K562 (cell line): Measurements from ENCODE around the gene SYT17. TPM values are rescaled to one million over a fixed set of nuclear protein-coding genes. Genes with fewer than 3 reads are reported as not detected.

ENCODE experiments used
- ATAC-seq: fragments of 200-7000 bp; cut with Tn5 transposase; 3 replicates; pipeline ENCODE4 v1.9.1; 2020; ENCODE audit warnings: moderate library complexity
- BruUV-seq: library from RNA; stranded (reverse); fragments of 400-500 nt; replicated peaks from 2 replicates; lab custom pipeline; 2021; lab: Mats Ljungman, UMichigan
- CTCF ChIA-PET: fragments of 300-600 bp; formaldehyde crosslinking; extraction: SDS; loops from one replicate; lab custom pipeline; 2021; ENCODE audit warnings: low intra/inter-chr PET ratio; lab: Yijun Ruan, JAX
- POLR2A ChIA-PET: fragments of 300-600, 350-650 bp; sonication (Branson Sonifier 250); formaldehyde crosslinking; extraction: SDS; loops from one replicate; lab custom pipeline; 2021; ENCODE audit warnings: antibody characterized with exemption, inconsistent platforms; lab: Yijun Ruan, JAX
- DNase-seq, 4 experiments: peaks; one replicate each; pipeline versions ENCODE4 v3.0.0 to v3.0.0-alpha.2; 2011 to 2018; ENCODE audit warnings: low spot score in 3 of 4, mixed read lengths in 3 of 4; ENCODE audit errors: extremely low read depth in 1 of 4
- FAIRE-seq: peaks from 2 replicates; lab custom pipeline; 2011; peaks lifted over from hg19 to GRCh38; lab: Jason Lieb, UNC
- H2AFZ ChIP-seq: 2 replicates; pipeline ENCODE4 v1.6.0; 2011; ENCODE audit warnings: low read depth, low read length, control low read depth, inconsistent platforms
- H3K27ac ChIP-seq: fragments of 200-600 bp; 3 replicates; pipeline ENCODE4 v1.8.0; 2011; ENCODE audit warnings: low read depth, mild to moderate bottlenecking, control low read depth, inconsistent platforms, low read length, moderate library complexity, mixed read lengths; ENCODE audit errors: extremely low read depth
- H3K27me3 ChIP-seq, 2 experiments: fragments of 300-600 bp in 1 of 2; 2 replicates in 1 of 2; 3 replicates in 1 of 2; pipeline versions ENCODE4 v1.6.0 to v1.8.0; 2011; ENCODE audit warnings: inconsistent platforms in 2 of 2, low read length in 2 of 2, mild to moderate bottlenecking in 1 of 2, mixed read lengths in 1 of 2, moderate library complexity in 1 of 2; ENCODE audit not compliant: control insufficient read depth in 2 of 2, insufficient read depth in 2 of 2
- H3K36me3 ChIP-seq: fragments of 300-600 bp; 3 replicates; pipeline ENCODE4 v1.8.0; 2011; ENCODE audit warnings: mild to moderate bottlenecking, low read length, inconsistent platforms; ENCODE audit not compliant: control insufficient read depth, insufficient read depth
- H3K4me1 ChIP-seq, 2 experiments: fragments of 200-600 bp in 1 of 2; replicated peaks in 1 of 2; 2 replicates in 1 of 2; 3 replicates in 1 of 2; pipeline versions ENCODE4 v1.5.1 to v1.8.0; 2011; ENCODE audit warnings: inconsistent platforms in 2 of 2, low read length in 2 of 2, mild to moderate bottlenecking in 1 of 2, mixed read lengths in 1 of 2, moderate library complexity in 1 of 2; ENCODE audit not compliant: control insufficient read depth in 2 of 2, insufficient read depth in 2 of 2
- H3K4me2 ChIP-seq: 2 replicates; pipeline ENCODE4 v1.6.1; 2011; ENCODE audit warnings: low read length, control low read depth, inconsistent platforms, mixed read lengths; ENCODE audit not compliant: insufficient read depth
- H3K4me3 ChIP-seq: fragments of 200-600 bp; sonication (generic), shearing (Covaris generic); 2 replicates; pipeline ENCODE4 v1.5.1; 2016; ENCODE audit warnings: control low read depth, inconsistent platforms
- H3K79me2 ChIP-seq: fragments of 200-600 bp; 3 replicates; pipeline ENCODE4 v1.8.0; 2011; ENCODE audit warnings: low read length, inconsistent platforms; ENCODE audit not compliant: control insufficient read depth, insufficient read depth
- H3K9ac ChIP-seq, 2 experiments: 2 replicates each; pipeline versions ENCODE4 v1.6.0 to v1.6.1; 2011; ENCODE audit warnings: low read depth in 2 of 2, low read length in 2 of 2, control low read depth in 1 of 2, inconsistent platforms in 1 of 2, mild to moderate bottlenecking in 1 of 2, mixed read lengths in 1 of 2; ENCODE audit not compliant: insufficient read depth in 1 of 2
- H3K9me1 ChIP-seq: one replicate; pipeline ENCODE4 v1.6.0; 2011; ENCODE audit warnings: inconsistent platforms, mild to moderate bottlenecking, low read length, moderate library complexity; ENCODE audit not compliant: control insufficient read depth, insufficient read depth
- H3K9me3 ChIP-seq: replicated peaks from 2 replicates; pipeline ENCODE4 v1.5.1; 2011; ENCODE audit warnings: low read depth, low read length, inconsistent platforms; ENCODE audit not compliant: control insufficient read depth, insufficient read depth
- H4K20me1 ChIP-seq: replicated peaks from 2 replicates; pipeline ENCODE4 v1.6.1; 2011; ENCODE audit warnings: low read length, inconsistent platforms, mixed read lengths; ENCODE audit not compliant: control insufficient read depth, insufficient read depth
- ARNT ChIP-seq, 2 experiments: fragments of 450-650 bp; IDR thresholded peaks; 2 replicates each; pipeline ENCODE4 v1.6.1; 2016; ENCODE audit warnings: mild to moderate bottlenecking in 1 of 2
- CBX3 ChIP-seq, 2 experiments: IDR thresholded peaks; 1 replicate in 1 of 2; 2 replicates in 1 of 2; pipeline ENCODE4 v1.6.1; 2012; ENCODE audit warnings: inconsistent platforms in 2 of 2, low read length in 2 of 2, borderline replicate concordance in 1 of 2, control low read depth in 1 of 2
- CCAR2 ChIP-seq: fragments of 200-400 bp; formaldehyde crosslinking; IDR thresholded peaks from 2 replicates; pipeline ENCODE4 v1.6.1; 2017; ENCODE audit warnings: mild to moderate bottlenecking, low read depth, low read length
- DACH1 ChIP-seq: fragments of 450-650 bp; IDR thresholded peaks from 2 replicates; pipeline ENCODE4 v1.6.1; 2018; ENCODE audit not compliant: partially characterized antibody
- ETS2 ChIP-seq: IDR thresholded peaks from 2 replicates; pipeline ENCODE4 v1.6.1; 2016; ENCODE audit warnings: borderline replicate concordance, missing genetic modification characterization, mild to moderate bottlenecking, moderate library complexity, missing compliant biosample characterization; ENCODE audit not compliant: poor library complexity, severe bottlenecking
- FOXM1 ChIP-seq, 2 experiments: fragments of 450-650 bp in 1 of 2; sonication (generic) in 1 of 2; formaldehyde crosslinking in 1 of 2; IDR thresholded peaks; 2 replicates each; pipeline versions ENCODE4 v1.6.1 to v1.9.0; 2017 to 2022; ENCODE audit warnings: low read depth in 2 of 2, mild to moderate bottlenecking in 2 of 2, missing genetic modification reagents in 1 of 2, moderate library complexity in 1 of 2
- GATAD2A ChIP-seq: fragments of 450-650 bp; IDR thresholded peaks from 2 replicates; pipeline ENCODE4 v1.6.1; 2017
- POLR2A ChIP-seq: fragments of 450-650 bp; conservative IDR thresholded peaks from 2 replicates; pipeline ENCODE4 v1.6.1; 2016
- POU5F1 ChIP-seq: fragments of 150-350 bp; IDR thresholded peaks from 2 replicates; pipeline ENCODE4 v1.6.1; 2014; ENCODE audit warnings: borderline replicate concordance, low read length, low read depth, mild to moderate bottlenecking; ENCODE audit not compliant: partially characterized antibody
- RB1 ChIP-seq: fragments of 450-650 bp; IDR thresholded peaks from 2 replicates; pipeline ENCODE4 v1.6.1; 2017; ENCODE audit warnings: low read depth, mild to moderate bottlenecking
- RBFOX2 ChIP-seq: fragments of 200-400 bp; formaldehyde crosslinking; IDR thresholded peaks from 2 replicates; pipeline ENCODE4 v1.6.1; 2017; ENCODE audit warnings: low read depth, mild to moderate bottlenecking, low read length, moderate library complexity
- SNRNP70 ChIP-seq: fragments of 200-400 bp; formaldehyde crosslinking; optimal IDR thresholded peaks from 2 replicates; pipeline ENCODE3; 2017; ENCODE audit warnings: low read depth, low read length
- THRA ChIP-seq: fragments of 450-650 bp; IDR thresholded peaks from 2 replicates; pipeline ENCODE4 v1.6.1; 2017; ENCODE audit warnings: mild to moderate bottlenecking, moderate library complexity
- ZBTB17 ChIP-seq: fragments of 450-650 bp; formaldehyde crosslinking; IDR thresholded peaks from 2 replicates; pipeline ENCODE4 v1.4.0; 2020; ENCODE audit warnings: mild to moderate bottlenecking
- ZEB2 ChIP-seq: fragments of 450-650 bp; IDR thresholded peaks from 2 replicates; pipeline ENCODE4 v1.6.1; 2016
- ZFP30 ChIP-seq: fragments of 250-450 bp; sonication (Bioruptor Pico); IDR thresholded peaks from 2 replicates; pipeline ENCODE4 v1.8.0; 2022; ENCODE audit warnings: moderate library complexity, mild to moderate bottlenecking, inconsistent platforms, borderline replicate concordance
- ZKSCAN1 ChIP-seq: fragments of 150-350 bp; IDR thresholded peaks from 2 replicates; pipeline ENCODE4 v1.6.1; 2016; ENCODE audit warnings: low read depth, low read length
- ZNF584 ChIP-seq: fragments of 200-800 bp; sonication (Bioruptor generic); IDR thresholded peaks from 2 replicates; pipeline ENCODE4 v1.6.1; 2016; ENCODE audit warnings: low read depth, mild to moderate bottlenecking, missing genetic modification characterization, missing compliant biosample characterization
- ZNF785 ChIP-seq: fragments of 250-450 bp; sonication (Bioruptor Pico); IDR thresholded peaks from 2 replicates; pipeline ENCODE4 v1.4.0; 2020; ENCODE audit warnings: mild to moderate bottlenecking
- WGBS: fragments of 100-300 bp; shearing (Covaris generic); methylation state at CpG from one replicate; pipeline ENCODE4 v1.1.6; 2016; ENCODE audit warnings: low coverage, mixed read lengths; ENCODE audit not compliant: insufficient coverage; ENCODE audit errors: missing lambda C conversion rate; 5-methylcytosine and 5-hydroxymethylcytosine counted together
- in situ Hi-C: fragments of 300-500 bp; cut with MboI; formaldehyde crosslinking; loops from 4 replicates; pipeline ENCODE4 v1.15.0; 2018; ENCODE audit warnings: inconsistent platforms, mixed read lengths
- intact Hi-C: fragments of 100-400 bp; cut with micrococcal nuclease; formaldehyde crosslinking; loops from 2 replicates; pipeline ENCODE4 v1.14.2; 2022
- polyA plus RNA-seq, 8 experiments: library from polyadenylated mRNA; depleted of rRNA in 4 of 8; stranded (reverse) in 5 of 8; unstranded in 3 of 8; fragments of >200 nt; fragmentation: Nextera tagmentation in 2 of 8; fragmentation: Illumina TruSeq in 1 of 8; extraction: Ambion mirVana in 2 of 8; extraction: Trizol in 1 of 8; gene quantifications; 2 replicates each; pipeline versions ENCODE4 v1.2.1 to v1.2.3, GENCODE V29; 2011 to 2014; ENCODE audit warnings: inconsistent platforms in 1 of 8, missing spikeins in 1 of 8
- total RNA-seq, 7 experiments: library from RNA; depleted of rRNA in 6 of 7; stranded (reverse); fragments of >200 nt in 6 of 7; fragmentation: Illumina TruSeq in 2 of 7; extraction: Trizol in 2 of 7; gene quantifications; 2 replicates each; pipeline versions ENCODE4 v1.2.1 to v1.2.3, GENCODE V29; 2011 to 2021; ENCODE audit warnings: low replicate concordance in 1 of 7
- TF ChIP-seq, protein P1 (sequence below): fragments of 450-650 bp; formaldehyde crosslinking; conservative IDR thresholded peaks from 2 replicates; pipeline ENCODE4 v1.4.0; 2022; ENCODE audit warnings: mild to moderate bottlenecking, missing genetic modification characterization

SYT17 gene
- total and polyA plus RNA-seq, 9 of the 15 experiments (the other 6 are each of a cell fraction or from before 2014, with no cell fraction given) = not detected

- TF ChIP-seq RB1 = no peak
- TF ChIP-seq ZNF584 (CRISPR knock-in tag) = no peak
- no peak for TF ChIP-seq THRA
Measured at GRCh38 chr16:19286827-19287226, 118.8 kb downstream of the SYT17 start (continued).

- H3K27me3 ChIP-seq = no peaks in the 10 kb centered on the region; a peak in 1 of 5 replicates
- ChIA-PET POLR2A (interaction anchor here (0.5 to 1.0 kb wide), 3 partner anchors 13 to 305 kb away, joined by 3 read pairs; no protein-coding TSS in a partner anchor), CTCF (no interaction called here)
- TF ChIP-seq, protein P1, sequence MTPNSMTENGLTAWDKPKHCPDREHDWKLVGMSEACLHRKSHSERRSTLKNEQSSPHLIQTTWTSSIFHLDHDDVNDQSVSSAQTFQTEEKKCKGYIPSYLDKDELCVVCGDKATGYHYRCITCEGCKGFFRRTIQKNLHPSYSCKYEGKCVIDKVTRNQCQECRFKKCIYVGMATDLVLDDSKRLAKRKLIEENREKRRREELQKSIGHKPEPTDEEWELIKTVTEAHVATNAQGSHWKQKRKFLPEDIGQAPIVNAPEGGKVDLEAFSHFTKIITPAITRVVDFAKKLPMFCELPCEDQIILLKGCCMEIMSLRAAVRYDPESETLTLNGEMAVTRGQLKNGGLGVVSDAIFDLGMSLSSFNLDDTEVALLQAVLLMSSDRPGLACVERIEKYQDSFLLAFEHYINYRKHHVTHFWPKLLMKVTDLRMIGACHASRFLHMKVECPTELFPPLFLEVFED (CRISPR knock-in tag) = no peak
- TF ChIP-seq ZFP30 (CRISPR knock-in tag) (no peak), RBFOX2 (no peak), FOXM1 (IDR thresholded peaks at IDR 0.05; ENCODE audit: low read depth) (no peak), FOXM1 (CRISPR knock-in tag; IDR thresholded peaks at IDR 0.05; ENCODE audit: low read depth) (no peak), GATAD2A (no peak), DACH1 (no peak), POU5F1 (no peak), ARNT (IDR thresholded peaks at IDR 0.05) (no peak), POLR2A (no peak), ZBTB17 (CRISPR knock-in tag) (no peak), ZNF785 (CRISPR knock-in tag) (no peak), SNRNP70 (no peak), ZKSCAN1 (no peak), CBX3 (IDR thresholded peaks at IDR 0.05; ENCODE audit: borderline replicate concordance in 1 of 2, low read length in 2 of 2) (no peak), CCAR2 (no peak), ETS2 (tag) (no peak), ZEB2 (no peak)
- no peak overlapping the region for H2AFZ ChIP-seq
- no peaks in the 10 kb centered on the region for H3K9me1 ChIP-seq
- no peaks in the 10 kb centered on the region for H4K20me1 ChIP-seq
- no peak overlapping the region for H3K9ac ChIP-seq
- H3K36me3 ChIP-seq = no peaks in the 10 kb centered on the region
- H3K79me2 ChIP-seq = no peaks in the 10 kb centered on the region
- in situ Hi-C loops = no loop called here
- no TSS peak for BruUV-seq
- DNase-seq (no peak), ATAC-seq (no peak), FAIRE-seq (no peak)
- no peak overlapping the region for H3K27ac ChIP-seq
- no peaks in the 10 kb centered on the region; a peak in 1 of 5 replicates for H3K4me1 ChIP-seq
- intact Hi-C loops = no loop called here
- H3K9me3 ChIP-seq = no peaks in the 10 kb centered on the region
- H3K4me3 ChIP-seq = no peak overlapping the region
- no peak overlapping the region for H3K4me2 ChIP-seq
- 4% methylated on average over 4 of the region's 4 CpGs for WGBS
Measured at GRCh38 chr16:19287241-19287640, 119.2 kb downstream of the SYT17 start.
